Activated CD4-positive, alpha-beta T cell treated with anti-CD3 and anti-CD28 coated beads for 48 hours (primary cell): ENCODE data around the gene SGCD.

ENCODE experiments used
- DNase-seq: peaks from one replicate; pipeline ENCODE4 v3.0.0-alpha.2; 2020

The SGCD gene

DNA sequence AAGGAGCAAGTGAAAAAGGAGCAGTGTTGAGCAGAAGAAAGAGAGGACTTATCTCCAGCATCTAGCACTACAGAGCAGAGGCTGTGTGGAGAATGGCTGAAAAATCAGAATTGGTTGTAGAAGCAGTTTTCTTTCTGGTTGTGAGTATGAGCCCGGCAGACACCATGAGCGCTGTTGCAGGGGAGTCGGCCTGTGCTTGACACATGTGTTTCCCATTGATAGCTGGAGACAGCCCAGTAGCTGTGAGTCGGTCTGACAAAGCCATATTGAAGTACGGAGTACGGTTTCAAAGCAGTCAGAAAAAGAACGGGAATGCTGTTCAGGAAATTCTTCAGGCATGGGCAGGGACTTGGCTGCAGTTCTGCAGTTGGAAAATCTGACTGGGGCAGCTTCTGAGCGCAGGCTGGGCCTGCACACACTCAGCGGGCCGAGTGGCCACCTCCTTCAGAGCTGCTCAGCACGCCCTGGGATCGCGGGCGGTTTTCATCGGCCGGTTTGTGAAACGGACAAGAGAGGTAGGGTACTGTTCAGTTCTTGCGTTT is at the start of gene SGCD:
Gene SGCD, plus strand, starts transcription at position 447 of the 542 bp plus-strand sequence.
- no peak for DNase-seq

DNA sequence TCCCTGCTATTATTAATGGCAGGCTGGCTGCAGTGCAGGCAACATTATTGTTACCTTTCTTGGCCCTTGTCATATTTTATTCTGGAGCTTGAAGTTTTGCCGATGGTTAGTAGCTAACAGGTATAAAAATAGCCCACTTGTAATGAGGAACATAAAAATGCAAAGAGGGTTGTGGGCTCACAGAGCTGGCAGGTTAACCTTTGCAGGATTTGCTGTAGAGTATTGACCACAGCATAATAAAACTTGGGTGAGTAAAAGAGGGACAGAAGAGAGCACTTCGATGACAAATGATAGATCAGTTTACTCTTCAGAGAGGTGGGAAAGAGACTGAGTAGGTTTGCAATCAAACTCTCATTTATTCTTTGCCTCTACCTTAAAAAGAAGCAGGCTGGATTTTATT is 49.7 kb upstream of the SGCD start:
- no peak for DNase-seq

DNA sequence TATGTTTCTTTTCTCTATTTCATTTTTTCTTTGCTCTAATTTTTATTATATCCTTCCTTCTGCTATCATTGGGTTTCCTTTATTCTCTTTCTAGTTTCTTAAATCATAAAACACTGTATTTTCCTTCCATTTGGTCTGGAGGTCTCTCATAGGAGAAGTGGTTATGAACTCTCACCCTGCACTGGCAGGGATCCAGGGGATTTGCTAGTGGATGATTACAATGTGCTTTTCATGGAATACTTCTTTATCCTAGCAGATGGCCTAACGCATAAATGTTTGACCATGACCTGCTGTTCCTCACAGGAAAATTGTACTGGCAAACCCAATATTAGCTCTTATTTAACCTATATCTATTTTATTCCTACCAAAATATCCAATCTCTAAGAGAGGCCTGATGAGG is 31.5 kb upstream of the SGCD start:
- DNase-seq, result no peak

DNA sequence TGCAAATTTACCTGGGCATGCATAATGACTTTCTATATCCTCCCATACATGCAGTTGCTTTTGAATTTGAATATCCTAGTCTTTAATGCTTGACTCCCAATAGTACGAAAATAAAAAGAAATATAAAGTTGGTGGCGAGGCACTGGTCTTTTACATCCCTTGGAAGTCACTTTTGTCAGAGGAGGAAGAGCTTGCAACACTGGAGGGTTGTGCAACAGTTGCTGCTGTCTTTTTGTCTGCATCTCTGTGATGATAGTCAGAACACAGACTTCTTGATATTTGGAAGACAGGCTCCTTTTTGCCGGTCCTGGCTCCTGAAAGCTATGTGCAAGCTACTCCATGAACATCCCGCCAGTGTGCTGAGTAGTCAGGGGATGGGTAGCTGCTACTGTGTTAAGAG is 16.8 kb upstream of the SGCD start:
- DNase-seq, result no peak

DNA sequence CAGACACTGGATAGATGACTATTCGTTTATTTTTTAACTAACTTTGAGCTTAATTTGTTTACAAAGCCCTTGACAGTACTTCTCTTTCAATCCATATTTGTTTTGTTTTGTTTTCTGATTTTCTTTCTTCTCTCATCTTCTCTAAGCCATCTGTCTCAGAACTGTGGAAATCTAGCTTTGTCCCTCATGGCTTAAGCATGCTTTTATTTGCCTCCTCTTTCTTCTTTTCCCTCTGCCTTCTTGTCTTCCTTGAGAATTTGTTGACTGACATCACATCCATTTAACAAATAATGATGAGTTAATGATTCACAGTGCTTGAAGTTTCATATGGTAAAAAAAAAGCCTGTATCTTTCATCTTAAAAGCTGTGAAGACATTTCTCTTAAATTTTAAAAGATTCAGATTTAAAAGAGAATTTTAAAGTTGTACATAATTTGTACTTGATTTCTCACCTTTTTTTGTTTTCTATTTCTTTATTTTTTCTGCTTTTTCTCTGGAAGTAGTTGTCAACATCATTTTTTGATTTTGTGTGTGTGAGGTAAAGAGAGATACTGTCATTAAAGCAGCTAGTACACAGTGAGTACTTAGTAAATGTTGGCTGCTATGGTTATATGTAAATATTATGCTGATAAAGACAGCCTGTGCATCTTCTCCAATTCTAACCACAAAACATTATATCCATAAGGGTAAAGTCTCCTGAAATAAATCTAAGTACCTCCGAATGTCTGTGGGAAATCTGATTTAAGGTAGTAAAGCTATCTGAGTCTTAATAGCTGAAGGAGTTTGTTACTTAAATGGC is 13.9 kb upstream of the SGCD start:
- no peak for DNase-seq

DNA sequence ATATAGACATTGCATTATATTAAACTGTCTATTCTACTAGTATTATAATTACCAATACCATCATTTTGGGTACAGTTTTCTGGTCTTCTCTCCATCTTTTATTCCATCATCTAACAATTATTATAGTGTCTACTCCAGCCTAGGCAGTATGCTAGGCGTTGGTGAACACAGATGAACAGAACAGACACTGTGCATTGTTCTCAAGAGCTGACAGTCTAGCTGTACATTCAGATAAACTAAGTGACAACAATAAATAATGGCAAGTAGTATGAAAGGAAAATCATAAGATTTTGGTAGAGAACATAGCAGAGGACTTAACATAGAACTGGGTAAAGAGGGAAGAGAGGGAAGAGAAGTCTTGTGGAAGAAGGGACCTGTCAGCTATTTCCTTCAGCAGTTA is 12.5 kb upstream of the SGCD start:
- DNase-seq, result no peak

DNA sequence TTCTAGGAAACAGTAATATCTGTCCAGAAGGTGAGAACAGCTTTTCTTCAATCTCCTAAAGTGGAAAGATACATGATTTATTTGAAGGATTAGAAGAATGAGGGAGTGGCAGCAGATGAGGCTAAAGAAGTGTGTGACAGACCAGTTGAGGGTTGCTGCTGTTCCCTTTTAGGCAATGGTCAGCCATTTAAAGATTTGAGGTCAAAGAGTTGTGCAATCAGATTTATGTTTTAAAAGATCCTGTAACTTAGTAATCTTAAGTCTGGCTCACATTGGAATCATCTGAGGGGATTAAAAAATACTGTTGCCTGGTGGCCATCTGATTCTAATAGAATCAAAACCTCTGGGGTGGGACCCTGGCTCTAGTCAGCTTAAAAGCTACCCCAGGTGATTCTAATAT is 4.3 kb upstream of the SGCD start:
- no peak for DNase-seq

DNA sequence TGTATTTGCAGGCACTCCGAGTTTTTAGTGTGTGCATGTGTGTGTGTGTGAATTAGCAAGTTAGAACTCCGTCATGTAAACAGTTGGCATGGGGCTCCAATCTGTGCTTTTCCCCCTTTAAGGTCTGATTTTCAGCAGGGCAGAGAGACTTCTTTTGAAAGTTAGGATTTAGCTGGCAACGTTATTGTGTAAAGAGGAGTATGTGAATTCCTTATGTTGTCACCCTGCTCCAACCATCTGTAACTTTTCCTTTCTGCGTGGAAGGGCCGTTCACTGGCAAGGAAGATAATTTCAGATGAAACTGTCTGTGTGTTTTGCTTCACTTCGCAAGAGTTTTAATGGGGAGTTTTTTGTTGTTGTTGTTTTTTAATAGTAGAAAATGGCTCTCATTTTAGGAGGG is 332 bp downstream of the SGCD start:
- DNase-seq, result no peak

DNA sequence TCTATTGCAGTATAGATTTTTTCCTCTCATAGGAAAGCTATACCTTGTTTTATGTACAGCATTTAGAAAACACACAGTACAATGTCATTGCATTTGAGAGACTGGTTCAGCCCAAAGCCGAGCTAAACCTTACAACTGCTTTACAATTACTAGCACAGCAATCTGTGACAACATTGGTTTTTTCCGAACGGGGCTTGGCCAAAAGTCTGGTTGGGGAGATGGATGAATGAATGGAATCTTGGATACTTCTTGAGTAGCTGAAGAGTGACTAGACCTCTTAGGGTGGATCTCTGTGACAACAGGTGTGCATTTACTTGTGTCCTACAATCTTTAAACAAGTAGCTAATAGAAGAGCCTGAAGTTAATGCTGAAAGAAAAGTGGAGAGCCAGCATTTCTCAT is 1.2 kb downstream of the SGCD start:
- no peak for DNase-seq

DNA sequence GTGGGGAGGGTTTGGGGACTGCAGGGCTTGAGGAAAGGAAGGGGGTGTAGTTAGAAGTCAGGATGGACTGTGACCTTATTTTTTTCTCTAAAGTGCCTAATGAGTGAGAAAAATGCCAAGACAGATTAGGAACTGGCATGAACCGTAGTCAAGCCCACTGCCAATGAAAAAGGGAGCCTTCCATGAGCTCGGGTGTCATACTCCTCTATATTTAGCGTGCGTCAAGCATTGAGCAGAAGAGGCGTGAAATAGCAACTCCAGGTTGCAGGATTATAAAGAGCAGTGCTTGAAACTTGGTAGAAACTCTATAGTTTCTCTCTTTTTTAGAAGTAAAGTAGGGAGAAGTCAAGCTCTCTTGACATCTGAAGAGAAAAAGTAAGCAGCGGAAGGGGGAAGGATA is 1.8 kb downstream of the SGCD start:
- no peak for DNase-seq

DNA sequence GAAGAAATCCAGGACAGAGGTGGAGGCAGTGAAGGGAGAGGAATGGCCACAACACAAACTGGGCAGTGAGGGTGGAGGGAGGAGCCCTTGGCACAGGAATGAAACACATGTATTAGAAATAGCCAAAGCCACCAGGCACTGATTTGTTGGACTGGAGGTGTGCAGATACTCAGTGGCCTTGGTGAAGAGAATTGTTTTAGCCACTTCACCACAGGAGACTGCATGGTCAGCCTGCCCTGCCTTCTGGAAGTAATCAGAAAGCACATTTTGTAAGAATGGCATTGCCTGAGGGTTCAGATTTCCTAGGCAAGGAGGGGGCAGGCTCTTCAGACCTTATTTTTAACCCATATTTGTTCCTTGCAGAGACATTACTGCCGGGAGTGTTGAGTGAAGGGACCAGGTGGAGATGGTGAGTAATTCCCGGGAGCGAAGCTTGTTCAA is 2.2 kb downstream of the SGCD start:
- no peak for DNase-seq

DNA sequence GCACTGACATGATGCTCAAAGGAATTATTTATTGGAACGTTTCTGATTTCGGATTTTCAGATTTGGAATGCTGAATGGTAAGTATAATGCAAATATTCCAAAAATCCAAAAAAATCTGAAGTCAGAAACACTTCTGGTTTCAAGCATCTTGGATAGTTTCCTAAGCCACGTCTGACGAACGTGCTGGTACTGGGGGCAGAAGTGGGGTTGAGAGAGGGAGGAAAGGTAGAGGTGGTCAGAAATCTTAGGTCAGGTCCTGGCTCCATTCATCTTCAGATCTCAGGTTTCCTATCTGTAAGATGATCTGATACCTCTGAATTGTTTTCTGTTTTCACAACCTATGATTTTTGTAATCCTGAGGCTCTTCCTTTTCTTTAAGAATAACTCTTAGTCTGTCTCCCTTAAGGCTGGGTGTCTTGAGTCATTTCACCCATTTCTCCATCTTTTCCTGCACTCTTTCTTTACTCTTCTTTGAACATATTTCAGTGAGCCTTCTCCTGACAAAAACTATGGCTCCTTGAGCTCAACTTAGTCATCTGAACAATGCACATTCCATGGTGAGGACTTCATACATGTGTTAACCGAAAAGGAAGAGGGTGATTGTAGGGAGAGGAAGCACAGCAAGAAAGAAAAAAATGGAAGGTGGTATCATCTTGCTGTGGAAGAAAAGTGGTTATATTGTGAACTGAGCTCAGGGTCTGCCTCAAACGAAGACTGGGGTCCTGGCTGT is 3.3 kb downstream of the SGCD start:
- DNase-seq, result no peak

DNA sequence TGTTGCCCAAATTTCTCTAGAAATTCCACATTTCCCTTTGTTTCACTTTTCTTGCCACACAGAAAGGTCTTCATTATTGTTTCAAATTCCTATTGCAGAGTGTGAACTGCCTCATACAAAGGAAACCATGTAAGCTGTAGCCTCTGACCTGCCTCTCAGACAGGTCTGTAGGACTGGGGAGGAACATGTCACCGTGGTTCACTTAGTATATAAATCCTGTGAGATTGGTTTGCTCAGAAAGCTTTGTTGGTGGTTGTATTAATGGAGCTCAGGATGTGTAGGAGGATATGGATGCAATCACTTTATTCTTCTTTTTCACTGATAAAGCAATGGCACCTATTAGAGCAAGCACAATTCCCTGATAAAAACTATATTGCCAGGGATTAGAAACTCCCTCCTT is 4.2 kb downstream of the SGCD start:
- no peak for DNase-seq

DNA sequence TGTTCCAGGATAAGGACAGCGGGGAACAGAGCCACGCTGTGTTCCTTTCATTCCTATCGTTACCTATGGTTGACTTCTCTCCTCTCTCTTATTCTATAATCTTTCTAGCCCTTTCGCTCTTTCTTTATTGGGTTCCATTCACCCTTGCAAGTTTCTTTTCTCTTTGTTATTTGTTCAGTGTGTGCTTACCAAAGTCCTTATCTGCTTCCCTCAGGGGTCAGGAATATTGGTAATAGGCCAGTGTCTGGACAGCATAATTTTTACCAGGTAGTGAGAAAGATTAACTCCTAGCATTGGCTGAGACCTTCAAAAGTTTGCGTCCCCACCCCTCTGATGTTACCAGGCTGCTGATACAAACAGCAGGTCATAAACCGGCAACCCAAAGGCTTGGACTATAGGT is 4.9 kb downstream of the SGCD start:
- no peak for DNase-seq

DNA sequence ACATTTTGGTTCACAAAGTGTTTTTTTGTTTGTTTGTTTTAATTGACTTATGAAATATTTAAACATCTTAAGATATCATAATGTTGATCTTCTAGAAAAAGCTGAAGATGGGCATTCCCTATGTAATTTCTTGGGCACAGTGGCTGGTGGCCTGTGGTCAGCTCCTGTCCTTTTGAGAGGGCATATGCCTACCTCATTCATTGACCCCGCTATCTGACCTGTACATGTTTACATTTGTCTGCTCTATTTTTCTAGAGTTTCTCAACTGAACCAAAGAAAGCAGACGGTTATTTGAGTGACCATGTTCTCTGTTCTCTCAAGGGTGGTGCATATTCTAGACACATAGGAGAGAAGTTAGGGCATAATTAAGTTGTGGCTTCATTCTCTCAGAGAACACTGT is 5.3 kb downstream of the SGCD start:
- no peak for DNase-seq

DNA sequence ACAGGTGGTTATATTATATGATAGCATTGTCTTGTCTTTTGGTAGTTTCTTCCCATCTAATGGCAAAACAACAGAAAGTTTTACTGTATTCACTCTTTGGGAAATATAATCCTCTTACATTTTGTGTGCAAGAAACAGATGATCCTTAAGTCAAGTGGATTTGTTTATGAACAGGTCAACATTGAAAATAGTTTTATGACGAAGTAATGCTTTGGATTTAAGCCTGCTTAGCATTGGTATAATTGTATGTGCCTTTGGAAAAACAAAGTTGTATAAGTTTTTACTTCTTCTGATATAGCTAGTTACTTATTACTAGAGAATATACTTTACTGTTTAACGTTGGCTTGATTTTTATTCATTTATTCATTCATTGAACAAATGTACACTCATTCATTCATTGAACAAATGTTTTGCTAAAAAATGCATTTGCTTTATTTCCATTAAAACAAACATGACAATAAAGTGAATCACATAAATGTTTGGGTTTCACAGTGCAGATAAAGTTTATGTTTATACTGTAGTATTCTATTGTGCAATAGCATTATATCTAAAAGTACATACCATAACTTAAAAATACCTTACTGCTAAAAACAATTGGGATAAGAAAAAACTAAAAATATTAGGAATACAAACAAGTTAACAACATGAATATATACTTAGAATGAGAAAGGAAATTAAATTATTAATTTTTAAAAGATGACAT is 12.3 kb downstream of the SGCD start:
- DNase-seq, result no peak

DNA sequence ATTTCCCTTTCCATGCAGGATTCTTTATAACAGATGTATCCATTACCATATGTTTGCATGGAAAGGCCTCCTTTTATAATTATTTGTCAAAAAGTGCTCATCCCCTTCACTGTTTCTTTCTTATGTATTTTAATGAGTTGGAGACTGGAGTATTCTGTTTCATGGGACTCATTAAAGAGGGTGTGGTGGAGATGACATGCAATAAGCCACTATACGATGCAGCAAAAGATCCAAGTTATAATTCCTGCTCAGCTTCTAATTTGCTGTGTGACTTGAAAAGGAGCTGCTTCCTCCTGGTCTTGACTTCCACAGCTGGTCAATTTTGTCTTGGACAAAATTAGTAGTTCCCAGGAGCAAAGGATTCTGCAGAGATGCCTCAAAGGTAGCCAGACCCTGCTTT is 13.9 kb downstream of the SGCD start:
- DNase-seq, result no peak

DNA sequence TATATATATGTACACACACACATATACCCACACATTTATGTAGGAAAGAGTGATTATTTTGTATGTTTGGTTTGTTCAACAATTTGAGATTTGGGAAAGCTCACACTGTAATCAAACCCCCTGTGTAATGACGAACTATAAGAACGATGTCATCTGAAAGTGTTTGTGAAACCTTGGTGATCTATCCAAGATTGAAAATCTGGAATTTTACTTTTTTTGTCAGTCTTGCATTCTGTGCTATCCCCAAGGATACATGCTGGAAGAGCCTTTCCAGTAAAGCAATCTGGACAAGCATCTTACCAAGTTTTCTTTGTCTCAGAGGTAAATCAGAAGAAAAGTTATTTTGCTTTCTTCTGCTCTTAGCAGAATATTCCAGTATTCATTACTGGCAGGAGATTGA is 23.3 kb downstream of the SGCD start:
- DNase-seq, result no peak

DNA sequence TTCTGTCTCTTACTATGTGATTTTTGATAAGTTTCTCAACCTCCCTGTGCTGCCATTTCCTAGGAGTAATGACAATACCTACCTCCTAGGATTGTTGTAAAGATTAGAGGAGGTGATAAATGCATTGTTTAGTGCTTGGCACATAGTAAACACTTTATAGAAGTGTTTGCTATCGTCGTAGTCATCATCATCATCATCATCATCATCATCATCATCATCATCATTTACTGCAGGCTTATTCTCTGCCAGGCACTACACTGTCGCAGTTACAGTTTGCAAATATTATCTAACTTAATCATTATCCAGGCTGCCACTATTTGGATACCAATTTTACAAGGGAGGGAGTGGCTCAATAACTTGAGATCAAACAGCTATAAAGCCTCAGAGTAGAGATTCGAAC is 24.5 kb downstream of the SGCD start:
- no peak for DNase-seq

DNA sequence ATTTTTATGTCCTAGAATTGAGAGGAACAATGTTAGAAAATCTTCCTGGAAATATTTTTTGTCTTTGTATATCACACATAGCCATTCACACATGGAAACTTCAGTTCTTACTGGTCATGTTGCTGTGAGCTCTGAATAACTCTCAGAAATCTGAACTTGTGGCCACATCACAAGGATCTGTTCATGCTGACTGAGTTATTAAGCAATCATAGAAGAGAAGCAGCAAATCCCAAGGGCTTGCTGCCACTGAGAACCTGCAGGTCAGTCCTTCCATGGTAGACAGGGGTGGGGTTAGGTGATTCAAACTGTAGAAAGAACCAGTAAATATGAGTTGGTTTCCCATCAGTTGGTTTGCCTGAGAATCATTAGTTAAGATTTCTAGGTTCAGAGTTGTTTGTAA is 27.6 kb downstream of the SGCD start:
- no peak for DNase-seq

DNA sequence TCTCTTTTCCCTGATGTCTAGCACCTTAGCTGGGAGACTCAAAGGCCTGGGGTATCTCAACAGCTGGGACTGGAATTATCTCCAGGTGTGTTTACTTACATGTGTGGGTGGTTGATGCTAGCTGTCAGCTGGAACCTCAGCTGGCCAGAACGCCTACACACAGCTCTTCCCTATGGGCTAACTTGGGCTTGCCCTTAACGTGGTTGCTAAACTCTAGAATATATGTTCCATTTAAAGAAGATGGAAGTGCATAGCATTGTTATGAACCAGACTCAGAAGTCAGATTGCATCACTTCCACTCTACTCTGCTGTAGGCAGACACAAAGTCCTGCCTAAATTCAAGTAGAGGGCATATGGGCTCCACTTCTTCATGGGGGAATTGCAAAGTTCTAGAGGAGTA is 29.3 kb downstream of the SGCD start:
- no peak for DNase-seq

DNA sequence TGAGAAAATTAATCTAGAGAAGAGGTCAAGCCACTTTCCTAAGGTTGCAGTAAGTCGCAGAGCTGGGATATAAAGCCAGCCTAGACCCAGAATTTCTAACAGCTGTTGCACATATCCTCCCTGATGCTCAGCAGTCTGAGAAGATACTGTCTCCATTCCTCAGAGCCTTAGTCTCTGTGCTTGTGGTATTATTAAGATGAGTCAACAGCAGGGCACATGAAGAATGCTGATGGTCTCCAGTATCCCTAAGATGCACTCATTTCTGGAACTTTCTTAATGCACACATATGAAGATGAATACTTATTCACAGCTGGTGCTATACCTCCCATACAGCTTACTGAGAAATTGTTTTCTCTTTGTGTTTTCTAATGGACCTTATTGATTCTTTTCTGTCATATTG is 32.5 kb downstream of the SGCD start:
- DNase-seq, result no peak

DNA sequence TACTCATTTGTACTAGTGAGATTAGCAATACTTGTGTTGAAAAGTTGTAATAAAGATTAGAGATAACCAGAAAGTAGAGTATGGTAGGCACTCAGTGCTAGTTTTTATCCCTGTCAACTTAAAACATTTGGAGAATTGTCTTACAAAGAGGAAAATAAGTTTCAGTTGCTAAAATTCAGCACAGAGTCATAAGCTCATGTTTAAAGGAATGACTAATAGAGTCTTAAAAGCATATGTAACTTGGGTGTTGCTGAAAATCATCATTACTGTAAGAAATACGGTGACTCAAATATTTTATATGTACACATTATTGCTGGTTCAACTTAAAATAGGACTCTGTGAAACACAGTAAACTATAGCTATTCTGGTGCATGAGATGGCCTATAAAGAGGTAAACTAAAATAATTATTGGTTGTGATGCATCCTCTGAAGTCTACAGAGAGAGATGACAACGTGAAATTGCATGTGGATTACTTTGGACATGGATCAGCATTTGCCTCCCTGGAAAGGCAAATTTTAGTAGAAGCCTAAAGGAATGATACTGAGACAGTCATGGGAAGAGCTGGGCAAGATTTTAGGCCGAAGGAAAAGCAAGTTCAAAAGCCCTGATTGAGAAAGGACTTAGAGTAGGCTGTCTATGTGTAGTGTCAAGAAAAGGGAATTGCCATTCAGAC is 34.6 kb downstream of the SGCD start:
- DNase-seq, result no peak
